ACC112 (cell line): ENCODE results near the gene ACTG1.
A peak's percentile ranks its signal among the peaks of the same experiment; 100 is the strongest.

Source experiments
- H2AFZ ChIP-seq: fragments of 200-600 bp; sonication (generic); one replicate; pipeline ENCODE4 v1.6.0; 2017; ENCODE audit warnings: antibody characterized with exemption, low read length; ENCODE audit not compliant: unreplicated experiment
- H3K27ac ChIP-seq: fragments of 200-600 bp; sonication (generic); 2 replicates; pipeline ENCODE4 v1.5.1; 2014; ENCODE audit warnings: low read depth, mild to moderate bottlenecking, antibody characterized with exemption, low read length, moderate library complexity
- H3K27me3 ChIP-seq: fragments of 200-600 bp; sonication (generic); 2 replicates; pipeline ENCODE4 v1.6.1; 2014; ENCODE audit warnings: mild to moderate bottlenecking, antibody characterized with exemption, low read length, moderate library complexity, mixed read lengths; ENCODE audit not compliant: insufficient read depth
- H3K36me3 ChIP-seq: fragments of 200-600 bp; sonication (generic); 2 replicates; pipeline ENCODE4 v1.6.1; 2016; ENCODE audit warnings: mild to moderate bottlenecking, antibody characterized with exemption, low read length, moderate library complexity, mixed read lengths; ENCODE audit not compliant: insufficient read depth
- H3K4me1 ChIP-seq: fragments of 200-600 bp; sonication (generic); one replicate; pipeline ENCODE4 v1.6.1; 2016; ENCODE audit warnings: low read length, mixed read lengths; ENCODE audit not compliant: insufficient read depth, unreplicated experiment, control insufficient read depth
- H3K4me3 ChIP-seq: fragments of 200-600 bp; sonication (generic); 2 replicates; pipeline ENCODE4 v1.5.1; 2014; ENCODE audit warnings: mild to moderate bottlenecking, low read depth, low read length
- H3K79me2 ChIP-seq: fragments of 200-600 bp; sonication (generic); one replicate; pipeline ENCODE4 v1.6.0; 2016; ENCODE audit warnings: low read length; ENCODE audit not compliant: control insufficient read depth, unreplicated experiment, insufficient read depth

The ACTG1 gene

GRCh38 chr17:81486199-81486810 lies 26.3 kb downstream of the ACTG1 start:
- no peaks in the 10 kb centered on the region for H3K36me3 ChIP-seq
- no peak overlapping the region for H3K4me3 ChIP-seq
- no peaks in the 10 kb centered on the region for H3K79me2 ChIP-seq
- no peak overlapping the region for H3K27ac ChIP-seq
- peaks cover 6% of the 10 kb centered on the region for H3K4me1 ChIP-seq
- H2AFZ ChIP-seq: no peak overlapping the region
- no peaks in the 10 kb centered on the region for H3K27me3 ChIP-seq

DNA sequence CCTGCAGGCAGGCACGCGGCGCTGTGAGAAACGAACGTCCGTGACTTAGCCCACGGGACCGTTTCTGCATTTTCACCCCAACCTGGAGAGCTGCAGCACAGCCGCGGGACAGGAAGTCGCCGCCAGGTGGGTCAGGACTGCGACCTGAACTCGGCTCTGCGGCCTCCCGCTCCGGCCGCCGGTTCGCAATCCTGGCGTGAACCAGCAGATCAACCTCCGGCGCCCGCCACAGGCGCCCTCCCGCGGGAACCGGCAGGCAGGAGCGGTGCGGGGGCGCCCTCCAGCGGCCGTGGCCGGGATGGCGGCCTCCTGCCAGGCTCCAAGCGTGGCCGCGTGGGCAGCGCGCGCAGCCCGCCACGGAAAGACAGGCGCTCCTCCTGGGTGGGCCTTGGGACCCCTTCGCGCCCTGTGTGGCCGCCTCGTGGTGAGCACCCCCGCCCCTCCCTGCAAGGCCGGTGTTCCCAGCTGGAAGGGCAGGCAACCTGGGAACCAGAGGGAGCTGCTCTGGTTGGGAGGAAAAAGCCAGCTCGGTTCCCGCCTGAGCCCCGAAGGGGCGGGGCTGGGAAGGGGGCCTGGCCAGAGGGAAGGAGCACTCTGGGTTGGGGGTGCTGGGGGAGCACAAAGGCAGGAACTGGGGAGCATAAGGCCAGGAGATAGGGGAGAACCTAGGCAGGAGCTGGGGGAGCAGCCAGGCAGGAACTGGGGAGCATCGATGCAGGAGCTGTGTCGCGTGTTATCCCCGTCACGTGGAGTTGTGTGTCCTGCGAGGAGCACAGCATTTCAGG lies 28.2 kb downstream of the ACTG1 start:
- peaks cover 18% of the 10 kb centered on the region for H3K4me1 ChIP-seq
- H3K36me3 ChIP-seq: no peaks in the 10 kb centered on the region
- H3K27me3 ChIP-seq: no peaks in the 10 kb centered on the region
- no peaks in the 10 kb centered on the region for H3K79me2 ChIP-seq
- peak overlapping the region; percentile 72 for H3K4me3 ChIP-seq
- H3K27ac ChIP-seq: no peak overlapping the region
- peak overlapping the region; percentile 19 for H2AFZ ChIP-seq

DNA sequence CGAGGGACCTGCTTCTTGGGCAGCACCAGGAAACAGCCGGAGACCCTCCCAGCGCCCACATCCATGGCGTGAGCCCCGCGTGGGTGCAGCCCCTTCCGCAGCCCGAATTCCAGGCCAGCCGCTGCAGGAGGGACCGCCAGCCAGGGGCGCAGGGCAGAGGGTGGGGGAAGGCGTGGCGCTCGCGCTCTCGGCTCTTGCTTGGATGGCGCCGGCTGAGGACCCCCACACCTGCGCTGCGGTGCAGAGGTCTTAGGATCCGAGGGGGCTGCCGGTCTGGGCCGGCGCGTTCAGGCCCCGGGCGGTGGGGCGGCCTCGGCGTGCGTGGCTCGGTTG lies 28.8 kb downstream of the ACTG1 start:
- Histone ChIP-seq H3K36me3 (no peaks in the 10 kb centered on the region), H3K4me1 (peaks cover 18% of the 10 kb centered on the region), H3K27me3 (no peaks in the 10 kb centered on the region), H3K27ac (no peak overlapping the region), H2AFZ (peak overlapping the region; percentile 18), H3K79me2 (no peaks in the 10 kb centered on the region), H3K4me3 (peak overlapping the region; percentile 72)

DNA sequence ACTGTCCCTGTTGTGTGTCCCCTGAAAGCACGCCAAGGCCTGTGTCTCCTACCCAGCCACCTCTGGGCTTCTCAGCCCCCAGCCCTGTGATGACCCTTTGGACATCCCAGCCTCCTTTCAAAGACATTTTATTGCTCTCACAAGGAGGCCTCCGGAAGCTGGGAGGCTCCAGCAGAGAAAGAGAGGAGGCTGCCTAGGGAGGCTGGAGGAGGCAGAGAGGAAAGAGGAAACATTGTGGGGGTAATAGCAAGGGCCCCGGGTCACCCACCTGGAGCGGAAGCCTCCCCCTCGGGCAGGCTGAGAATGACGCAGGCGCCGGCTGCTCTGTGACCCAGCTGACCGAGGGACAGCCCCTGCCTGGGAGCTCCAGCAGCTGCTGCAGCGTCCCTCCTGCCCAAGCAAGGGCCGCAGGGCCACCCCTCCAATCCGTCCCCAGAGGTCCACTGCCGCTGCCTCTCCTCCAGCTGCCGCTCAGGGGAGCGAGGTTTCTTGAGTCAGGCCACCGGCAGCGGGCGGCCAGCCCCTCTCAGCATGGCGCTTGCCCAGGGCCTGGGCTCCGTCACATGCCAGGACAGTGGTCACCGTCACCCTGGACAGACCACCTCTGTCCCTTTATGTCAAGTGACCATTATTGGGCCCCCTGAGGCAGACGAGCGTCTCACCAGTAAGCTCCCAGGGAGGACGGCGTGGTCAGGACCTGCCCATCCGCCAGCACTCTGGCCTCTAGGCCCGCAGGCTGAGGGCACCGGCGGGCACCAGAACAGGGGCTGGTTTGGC lies 29.3 kb downstream of the ACTG1 start:
- Histone ChIP-seq H3K79me2 (no peaks in the 10 kb centered on the region), H3K27me3 (no peaks in the 10 kb centered on the region), H3K36me3 (no peaks in the 10 kb centered on the region), H3K4me3 (no peak overlapping the region; the same call in 1 of the 2 replicates), H3K4me1 (peaks cover 18% of the 10 kb centered on the region), H2AFZ (no peak overlapping the region), H3K27ac (no peak overlapping the region)

- Histone ChIP-seq H3K4me1 (peaks cover 18% of the 10 kb centered on the region), H2AFZ (no peak overlapping the region), H3K27ac (no peak overlapping the region), H3K36me3 (no peaks in the 10 kb centered on the region), H3K4me3 (no peak overlapping the region), H3K79me2 (no peaks in the 10 kb centered on the region), H3K27me3 (no peaks in the 10 kb centered on the region)
Measured at GRCh38 chr17:81482673-81483072, 29.9 kb downstream of the ACTG1 start.

GRCh38 chr17:81481815-81482505 lies 30.6 kb downstream of the ACTG1 start:
- Histone ChIP-seq H3K79me2 (no peaks in the 10 kb centered on the region), H3K36me3 (no peaks in the 10 kb centered on the region), H2AFZ (peak overlapping the region; percentile 30), H3K27ac (no peak overlapping the region), H3K27me3 (no peaks in the 10 kb centered on the region), H3K4me3 (peak overlapping the region; percentile 75), H3K4me1 (peaks cover 18% of the 10 kb centered on the region)

DNA sequence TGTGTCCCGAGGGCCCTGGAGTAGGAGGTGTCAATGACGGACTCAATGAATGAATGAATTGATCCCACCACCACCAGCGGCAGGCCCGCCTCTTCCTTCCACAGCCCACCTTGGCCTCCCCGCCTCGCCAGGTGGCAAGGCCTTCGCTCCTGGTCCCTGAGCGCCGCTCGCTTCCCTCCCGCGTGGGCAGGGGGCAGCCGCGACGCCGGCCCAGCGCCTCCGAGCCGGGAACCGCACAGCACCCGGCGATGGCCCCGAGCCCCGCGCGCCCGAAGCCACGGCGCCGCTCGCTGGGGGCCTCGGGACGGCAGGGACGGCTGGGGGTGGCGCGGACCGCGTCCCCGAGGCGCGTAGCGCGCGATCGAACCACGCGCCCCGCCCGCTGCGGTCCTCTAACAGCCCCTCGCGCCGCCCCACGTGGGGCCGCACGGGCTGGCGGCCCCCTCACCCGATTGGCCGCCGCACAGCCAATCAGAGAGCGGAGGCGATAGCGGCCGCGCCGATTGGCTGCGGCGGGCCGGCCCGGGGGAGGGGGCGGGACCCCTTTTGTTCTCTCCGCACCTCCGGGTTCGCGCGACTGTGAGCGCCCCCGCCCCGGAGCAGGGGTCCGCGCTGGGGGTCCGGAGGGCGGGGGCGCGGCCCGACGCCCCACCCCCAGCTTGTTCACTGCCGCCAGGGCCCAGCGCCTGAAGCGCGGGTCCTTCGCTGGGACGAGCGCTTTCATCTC lies 31.4 kb downstream of the ACTG1 start:
- Histone ChIP-seq H2AFZ (peak overlapping the region; percentile 62), H3K27me3 (no peaks in the 10 kb centered on the region), H3K4me1 (peaks cover 18% of the 10 kb centered on the region), H3K79me2 (no peaks in the 10 kb centered on the region), H3K4me3 (peak overlapping the region; percentile 75), H3K36me3 (no peaks in the 10 kb centered on the region), H3K27ac (no peak overlapping the region)

DNA sequence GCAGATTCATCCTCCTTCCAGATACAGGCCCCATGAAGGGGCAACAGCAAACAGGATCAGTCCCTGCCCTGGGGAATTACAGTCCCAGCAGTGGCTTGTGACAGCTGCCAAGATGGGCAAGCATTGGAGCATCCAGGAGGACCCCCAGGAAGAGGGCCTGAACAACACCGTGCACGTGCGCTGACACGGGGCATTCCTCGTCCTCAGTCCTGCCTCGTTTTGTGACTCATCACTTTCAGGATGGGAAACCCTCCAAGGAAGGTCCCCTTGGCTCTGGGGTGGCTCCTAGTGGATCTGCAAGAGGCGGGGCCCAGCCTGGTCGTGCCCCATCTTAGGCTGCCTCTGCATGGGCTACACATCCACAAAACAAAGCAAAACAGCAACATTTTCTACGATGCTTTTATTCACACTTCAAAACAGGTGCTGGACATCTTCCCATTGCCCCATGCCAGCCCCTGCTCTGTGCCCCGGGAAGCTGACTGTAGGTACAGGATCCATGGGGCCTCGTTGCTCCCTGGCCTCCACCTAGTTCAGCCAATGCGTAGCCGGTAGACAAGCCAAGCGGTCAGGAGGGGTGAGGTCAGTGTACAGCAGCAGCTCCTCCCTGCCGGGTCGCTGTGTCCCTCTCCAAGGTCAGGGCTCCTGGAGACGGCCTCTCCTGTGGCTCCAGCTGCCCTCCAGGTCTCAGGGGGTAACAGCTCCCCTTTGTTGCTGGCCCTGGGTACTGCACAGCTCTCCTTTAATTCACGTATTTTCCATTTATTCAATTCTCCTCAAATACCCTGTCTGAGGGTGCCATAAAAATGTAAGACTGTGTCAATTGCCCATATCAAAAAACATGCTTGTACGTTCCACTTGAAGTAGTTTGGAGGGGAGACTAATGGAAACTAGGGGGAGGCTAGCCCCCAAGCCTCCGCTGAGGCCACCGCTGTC lies 32.2 kb downstream of the ACTG1 start:
- peaks cover 18% of the 10 kb centered on the region for H3K4me1 ChIP-seq
- H2AFZ ChIP-seq: peak overlapping the region; percentile 62
- H3K27ac ChIP-seq: no peak overlapping the region
- H3K79me2 ChIP-seq: no peaks in the 10 kb centered on the region
- no peaks in the 10 kb centered on the region for H3K36me3 ChIP-seq
- peak overlapping the region; percentile 75 for H3K4me3 ChIP-seq
- no peaks in the 10 kb centered on the region for H3K27me3 ChIP-seq

- no peak overlapping the region for H2AFZ ChIP-seq
- H3K4me1 ChIP-seq: peaks cover 18% of the 10 kb centered on the region
Measured at GRCh38 chr17:81479175-81480071, 33.2 kb downstream of the ACTG1 start.

More at GRCh38 chr17:81479175-81480071, 33.2 kb downstream of the ACTG1 start:
- Histone ChIP-seq H3K4me3 (no peak overlapping the region), H3K36me3 (no peaks in the 10 kb centered on the region), H3K79me2 (no peaks in the 10 kb centered on the region), H3K27ac (no peak overlapping the region), H3K27me3 (no peaks in the 10 kb centered on the region)
